ENCODE results near the gene SPRED2. TPM values are rescaled to one million over a fixed set of nuclear protein-coding genes. Genes with fewer than 3 reads are reported as not detected.

Gene SPRED2
- total RNA-seq, 2 donors from 2014 or later = 21.9 to 22.3 TPM

DNA sequence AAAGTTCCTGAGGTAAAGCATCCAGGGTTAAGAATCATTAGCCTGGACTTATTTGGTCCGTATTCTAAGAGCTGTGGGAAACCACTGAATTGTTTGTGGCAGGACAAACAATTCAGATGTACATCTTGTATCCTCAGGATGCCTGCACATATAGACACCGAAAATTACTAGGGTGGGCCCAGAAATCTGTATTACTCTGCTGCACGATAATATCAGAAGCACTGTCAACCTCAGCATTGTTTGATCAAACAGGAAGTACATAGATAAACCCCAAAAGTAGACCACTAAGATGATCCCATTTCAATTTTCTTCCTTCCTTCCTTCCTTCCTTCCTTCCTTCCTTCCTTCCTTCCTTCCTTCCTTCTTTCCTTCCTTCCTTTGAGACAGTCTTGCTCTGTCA lies 34.2 kb upstream of the SPRED2 start:
- Histone ChIP-seq H3K27ac (no peak overlapping the region), H3K4me3 (no peak overlapping the region), H3K9me3 (no peaks in the 10 kb centered on the region), H3K27me3 (replicated peaks; ENCODE audit: insufficient read depth) (no peaks in the 10 kb centered on the region), H3K36me3 (no peaks in the 10 kb centered on the region), H3K4me1 (ENCODE audit: control insufficient read depth in 1 of 2, low read depth in 2 of 2) (no peaks in the 10 kb centered on the region)
- DNase-seq (ENCODE audit: low spot score) (no peak), ATAC-seq (ENCODE audit: insufficient number of reproducible peaks, low FRiP score, low read depth) (no peak)
- TF ChIP-seq, protein P1, sequence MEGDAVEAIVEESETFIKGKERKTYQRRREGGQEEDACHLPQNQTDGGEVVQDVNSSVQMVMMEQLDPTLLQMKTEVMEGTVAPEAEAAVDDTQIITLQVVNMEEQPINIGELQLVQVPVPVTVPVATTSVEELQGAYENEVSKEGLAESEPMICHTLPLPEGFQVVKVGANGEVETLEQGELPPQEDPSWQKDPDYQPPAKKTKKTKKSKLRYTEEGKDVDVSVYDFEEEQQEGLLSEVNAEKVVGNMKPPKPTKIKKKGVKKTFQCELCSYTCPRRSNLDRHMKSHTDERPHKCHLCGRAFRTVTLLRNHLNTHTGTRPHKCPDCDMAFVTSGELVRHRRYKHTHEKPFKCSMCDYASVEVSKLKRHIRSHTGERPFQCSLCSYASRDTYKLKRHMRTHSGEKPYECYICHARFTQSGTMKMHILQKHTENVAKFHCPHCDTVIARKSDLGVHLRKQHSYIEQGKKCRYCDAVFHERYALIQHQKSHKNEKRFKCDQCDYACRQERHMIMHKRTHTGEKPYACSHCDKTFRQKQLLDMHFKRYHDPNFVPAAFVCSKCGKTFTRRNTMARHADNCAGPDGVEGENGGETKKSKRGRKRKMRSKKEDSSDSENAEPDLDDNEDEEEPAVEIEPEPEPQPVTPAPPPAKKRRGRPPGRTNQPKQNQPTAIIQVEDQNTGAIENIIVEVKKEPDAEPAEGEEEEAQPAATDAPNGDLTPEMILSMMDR (IDR thresholded peaks at IDR 0.05) = no peak

DNA sequence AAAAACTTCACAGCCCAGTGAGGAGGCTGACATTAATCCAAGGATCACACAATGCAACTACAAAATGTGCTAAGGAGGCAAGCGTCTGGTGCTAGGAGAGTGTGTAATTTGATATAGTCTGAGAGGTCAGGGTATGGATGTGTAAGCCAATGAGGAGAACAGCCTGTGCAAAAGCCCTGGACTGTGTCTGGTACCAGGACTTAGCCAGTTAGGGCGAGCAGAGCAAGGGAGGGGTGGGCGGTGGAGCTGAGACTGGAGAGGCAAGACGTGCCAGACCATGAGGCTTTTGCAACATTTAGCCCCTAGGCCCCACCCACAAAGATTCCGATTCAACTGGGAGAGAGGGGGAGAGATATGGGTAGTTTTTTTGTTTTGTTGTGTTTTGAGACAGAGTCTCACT lies 33.5 kb upstream of the SPRED2 start:
- H3K27ac ChIP-seq = no peak overlapping the region
- H3K9me3 ChIP-seq = no peaks in the 10 kb centered on the region
- no peaks in the 10 kb centered on the region for H3K36me3 ChIP-seq
- no peak for ATAC-seq (ENCODE audit: insufficient number of reproducible peaks, low FRiP score, low read depth)
- no peak overlapping the region for H3K4me3 ChIP-seq
- no peaks in the 10 kb centered on the region for H3K4me1 ChIP-seq (ENCODE audit: control insufficient read depth in 1 of 2, low read depth in 2 of 2)
- DNase-seq (ENCODE audit: low spot score) = no peak
- TF ChIP-seq, protein P1 (IDR thresholded peaks at IDR 0.05) = no peak
- H3K27me3 ChIP-seq (replicated peaks; ENCODE audit: insufficient read depth) = no peaks in the 10 kb centered on the region

DNA sequence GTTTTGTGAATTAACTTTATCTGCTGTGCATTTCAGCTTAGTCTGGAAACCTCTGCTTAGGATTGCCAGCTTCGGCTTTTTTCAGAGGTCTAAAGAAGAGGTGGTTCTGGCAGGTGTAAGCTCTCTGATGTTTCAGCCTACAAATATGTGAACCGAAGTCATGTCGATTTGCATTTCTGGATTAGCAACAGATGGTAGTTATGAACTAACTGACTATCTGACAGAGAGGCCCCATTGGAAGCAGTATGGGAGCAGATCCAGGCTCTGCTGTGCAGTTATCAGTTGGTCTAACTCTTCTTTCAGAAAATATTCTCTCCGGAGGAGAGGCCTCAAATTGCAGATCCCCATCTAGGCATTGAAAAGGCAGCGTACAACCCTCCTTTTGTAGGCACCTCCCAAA lies 32.7 kb upstream of the SPRED2 start:
- TF ChIP-seq, protein P1 (IDR thresholded peaks at IDR 0.05) = no peak
- ATAC-seq (ENCODE audit: insufficient number of reproducible peaks, low FRiP score, low read depth) (no peak), DNase-seq (ENCODE audit: low spot score) (no peak)
- Histone ChIP-seq H3K9me3 (no peaks in the 10 kb centered on the region), H3K4me3 (no peak overlapping the region), H3K27ac (no peak overlapping the region), H3K4me1 (ENCODE audit: control insufficient read depth in 1 of 2, low read depth in 2 of 2) (no peaks in the 10 kb centered on the region), H3K27me3 (replicated peaks; ENCODE audit: insufficient read depth) (no peaks in the 10 kb centered on the region), H3K36me3 (no peaks in the 10 kb centered on the region)

DNA sequence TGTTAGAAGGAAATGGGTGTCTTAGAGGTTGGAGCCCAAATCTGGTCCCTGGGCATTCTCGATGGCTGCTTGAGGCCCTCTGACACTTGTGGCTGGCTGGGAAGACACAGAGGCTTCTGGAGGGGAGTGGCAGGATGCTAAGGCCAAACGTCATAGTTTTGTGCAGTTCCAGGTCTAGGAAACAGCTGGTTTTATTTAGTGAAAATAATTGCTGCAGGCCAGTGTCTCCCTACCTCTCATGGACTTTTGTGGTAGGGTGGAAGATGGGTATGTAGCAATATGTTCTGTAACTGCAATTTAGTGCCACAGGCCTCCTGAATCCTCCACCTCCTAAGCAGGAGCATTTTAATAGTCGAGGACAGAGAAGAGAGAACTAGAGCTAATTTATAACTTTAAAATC lies 32.2 kb upstream of the SPRED2 start:
- Histone ChIP-seq H3K4me3 (no peak overlapping the region), H3K27ac (no peak overlapping the region), H3K4me1 (ENCODE audit: control insufficient read depth in 1 of 2, low read depth in 2 of 2) (no peaks in the 10 kb centered on the region), H3K36me3 (no peaks in the 10 kb centered on the region), H3K27me3 (replicated peaks; ENCODE audit: insufficient read depth) (no peaks in the 10 kb centered on the region), H3K9me3 (no peaks in the 10 kb centered on the region)
- no peak for ATAC-seq (ENCODE audit: insufficient number of reproducible peaks, low FRiP score, low read depth)
- TF ChIP-seq, protein P1 (IDR thresholded peaks at IDR 0.05) = no peak
- DNase-seq (ENCODE audit: low spot score) = no peak

DNA sequence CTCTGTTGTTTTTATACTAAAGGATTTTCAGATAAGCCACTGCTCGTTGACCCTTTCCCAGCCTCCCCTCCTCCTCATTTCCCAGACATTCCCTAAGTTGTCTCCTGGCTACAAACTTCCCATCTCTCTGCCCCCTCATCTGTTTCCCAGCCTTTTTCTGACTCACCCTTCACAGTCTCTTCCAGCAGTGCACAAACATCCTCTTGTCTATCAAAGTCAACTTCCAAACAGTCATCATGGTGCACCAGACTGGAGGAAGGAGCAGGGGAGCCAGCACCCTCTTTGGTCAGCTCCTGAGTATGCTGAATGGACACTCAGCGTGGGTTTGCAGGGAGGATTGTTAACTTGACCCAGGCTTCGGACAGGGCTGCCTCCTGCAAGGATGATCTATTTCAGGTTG lies 26.6 kb upstream of the SPRED2 start:
- H3K36me3 ChIP-seq = no peaks in the 10 kb centered on the region
- no peaks in the 10 kb centered on the region for H3K4me1 ChIP-seq (ENCODE audit: control insufficient read depth in 1 of 2, low read depth in 2 of 2)
- TF ChIP-seq, protein P1 (IDR thresholded peaks at IDR 0.05) = no peak
- no peak overlapping the region for H3K27ac ChIP-seq
- no peaks in the 10 kb centered on the region for H3K27me3 ChIP-seq (replicated peaks; ENCODE audit: insufficient read depth)
- H3K9me3 ChIP-seq = no peaks in the 10 kb centered on the region
- ATAC-seq (ENCODE audit: insufficient number of reproducible peaks, low FRiP score, low read depth) (no peak), DNase-seq (ENCODE audit: low spot score) (no peak)
- H3K4me3 ChIP-seq = no peak overlapping the region
